Upper lobe of left lung (tissue), 6 donors: ENCODE measurements around the gene RNF214. TPM values are rescaled to one million over a fixed set of nuclear protein-coding genes. Genes with fewer than 3 reads are reported as not detected.
A peak's percentile ranks its signal among the peaks of the same experiment; 100 is the strongest.
"Not testable (repeated sequence)": the region's sequence is repeated elsewhere in the genome, so short reads cannot be mapped to it uniquely, and the experiment has no call there.

Source experiments
- ATAC-seq, 2 donors: fragments of 200-7000 bp; cut with Tn5 transposase; one replicate each; pipeline ENCODE4 v1.9.1; 2022; ENCODE audit warnings: mild to moderate bottlenecking in 2 of 2, moderate library complexity in 2 of 2; ENCODE audit not compliant: low FRiP score in 2 of 2
- DNase-seq, 2 donors: peaks; one replicate each; pipeline ENCODE4 v3.0.0-alpha.2; 2019 to 2020
- H3K27ac ChIP-seq, 4 donors: fragments of 200-600 bp; sonication (generic); one replicate each; pipeline ENCODE4 v1.5.1; 2016 to 2019
- H3K27me3 ChIP-seq, 4 donors: fragments of 200-600 bp; sonication (generic); one replicate each; pipeline ENCODE4 v1.5.1; 2017 to 2019
- H3K36me3 ChIP-seq, 4 donors: fragments of 200-600 bp; sonication (generic); one replicate each; pipeline ENCODE4 v1.5.1; 2016 to 2019
- H3K4me1 ChIP-seq, 4 donors: fragments of 200-600 bp; sonication (generic); one replicate each; pipeline ENCODE4 v1.5.1; 2018 to 2019
- H3K4me3 ChIP-seq, 4 donors: fragments of 200-600 bp; sonication (generic); one replicate each; pipeline ENCODE4 v1.5.1; 2017 to 2019; ENCODE audit warnings: mild to moderate bottlenecking in 2 of 4, moderate library complexity in 1 of 4
- H3K9me3 ChIP-seq, 4 donors: fragments of 200-600 bp; sonication (generic); one replicate each; pipeline ENCODE4 v1.5.1; 2018 to 2019
- EP300 ChIP-seq, 4 donors: sonication (generic); formaldehyde crosslinking; IDR thresholded peaks; one replicate each; pipeline ENCODE4 v1.5.1; 2017; ENCODE audit warnings: antibody characterized with exemption in 4 of 4, control low read depth in 2 of 4
- POLR2A ChIP-seq, 4 donors: fragments of 450-650 bp; IDR thresholded peaks; one replicate each; pipeline ENCODE4 v1.5.1; 2016 to 2017; ENCODE audit warnings: antibody characterized with exemption in 4 of 4, mild to moderate bottlenecking in 2 of 4
- POLR2AphosphoS5 ChIP-seq, 2 donors: sonication (generic); formaldehyde crosslinking; IDR thresholded peaks; one replicate each; pipeline ENCODE4 v1.5.1; 2017; ENCODE audit warnings: antibody characterized with exemption in 2 of 2
- WGBS, 2 donors: methylation state at CpG; one replicate each; pipeline ENCODE4 v1.1.5; 2017 to 2018; 5-methylcytosine and 5-hydroxymethylcytosine counted together
- total RNA-seq, 6 donors: library from RNA; depleted of rRNA in 4 of 6; stranded (reverse); fragments of >200 nt in 4 of 6; gene quantifications; one replicate each; pipeline versions ENCODE4 v1.1.0 to v1.2.1, GENCODE V29; 2016 to 2021
- TF ChIP-seq, protein P1 (sequence below), 6 experiments: fragments of 450-650 bp in 4 of 6; fragments of 200-600 bp in 2 of 6; sonication (generic) in 2 of 6; IDR thresholded peaks; one replicate each; pipeline ENCODE4 v1.5.1; 2016 to 2019; ENCODE audit warnings: antibody characterized with exemption in 6 of 6
- donor health status: DM: no; HTN: no; CAD: no; lungs with moderate emphysema.
- donor health status: DM: no; HTN: yes; CAD: no; lungs with severe emphysema.

RNF214 gene
- 10 to 100 TPM in 4 of 6 donors, 1 to 10 TPM in 2; 9.0 to 24.1 (median 19.8) TPM for total RNA-seq

DNA sequence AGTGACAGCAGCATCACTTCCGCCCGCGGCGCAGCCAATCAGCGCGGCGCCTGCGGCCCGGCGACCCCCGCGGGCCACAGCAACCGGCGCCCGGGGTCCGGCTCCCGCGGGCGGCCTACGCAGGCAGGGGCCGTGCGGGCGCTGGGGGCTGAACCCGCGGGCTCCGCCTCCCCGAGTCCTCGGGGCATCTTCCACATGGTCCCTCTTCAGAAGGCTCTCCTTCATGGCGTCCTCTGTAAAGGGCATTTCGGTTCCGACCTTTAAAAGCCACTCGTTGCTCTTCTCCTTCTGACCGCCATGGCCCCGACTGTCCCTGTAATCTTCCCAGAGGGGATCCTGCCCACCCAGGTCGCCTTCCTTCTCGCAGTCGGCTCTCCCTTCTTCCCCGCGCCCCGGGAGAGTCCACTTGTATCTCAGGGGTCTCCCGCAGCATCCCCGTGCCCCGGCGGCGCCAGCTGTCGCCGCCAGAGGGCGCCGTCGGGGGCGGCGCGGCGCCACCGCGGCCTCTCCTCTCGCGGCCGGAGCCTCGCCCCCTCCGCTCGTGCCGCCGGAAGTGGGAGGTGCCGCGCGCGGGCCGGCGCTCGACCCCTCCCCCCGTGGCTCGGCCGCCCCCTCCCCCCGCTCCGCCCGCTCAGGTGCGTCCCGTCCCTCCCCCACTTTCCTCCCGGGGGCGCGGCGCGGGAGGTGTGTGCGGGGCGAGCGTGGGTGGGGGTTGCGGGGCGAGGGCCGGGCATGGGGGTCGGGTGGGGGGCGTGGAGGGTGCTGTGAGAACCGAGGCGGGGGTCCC is at the start of gene RNF214:
RNF214 (plus strand) TSS at position 580 of the 787 bp plus-strand sequence. CDS start 1,602 bp downstream, outside the sequence.
- 0 to 2% methylated on average over 12 to 21 of the region's 94 CpGs for WGBS, 2 donors
- Histone ChIP-seq H3K36me3 (peaks cover 7 to 28% (median 22%) of the 10 kb centered on the region in 4 donors), H3K27ac (peak within 1 kb of the TSS; percentile 93 to 97 (median 94)), H3K27me3 (no peaks in the 10 kb centered on the region), H3K4me3 (peak within 1 kb of the TSS; percentile 75 to 98 (median 92)), H3K9me3 (no peaks in the 10 kb centered on the region), H3K4me1 (peaks cover 21 to 38% (median 25%) of the 10 kb centered on the region in 4 donors)
- peak; percentile 92 to 96 for ATAC-seq
- TF ChIP-seq, protein P1, sequence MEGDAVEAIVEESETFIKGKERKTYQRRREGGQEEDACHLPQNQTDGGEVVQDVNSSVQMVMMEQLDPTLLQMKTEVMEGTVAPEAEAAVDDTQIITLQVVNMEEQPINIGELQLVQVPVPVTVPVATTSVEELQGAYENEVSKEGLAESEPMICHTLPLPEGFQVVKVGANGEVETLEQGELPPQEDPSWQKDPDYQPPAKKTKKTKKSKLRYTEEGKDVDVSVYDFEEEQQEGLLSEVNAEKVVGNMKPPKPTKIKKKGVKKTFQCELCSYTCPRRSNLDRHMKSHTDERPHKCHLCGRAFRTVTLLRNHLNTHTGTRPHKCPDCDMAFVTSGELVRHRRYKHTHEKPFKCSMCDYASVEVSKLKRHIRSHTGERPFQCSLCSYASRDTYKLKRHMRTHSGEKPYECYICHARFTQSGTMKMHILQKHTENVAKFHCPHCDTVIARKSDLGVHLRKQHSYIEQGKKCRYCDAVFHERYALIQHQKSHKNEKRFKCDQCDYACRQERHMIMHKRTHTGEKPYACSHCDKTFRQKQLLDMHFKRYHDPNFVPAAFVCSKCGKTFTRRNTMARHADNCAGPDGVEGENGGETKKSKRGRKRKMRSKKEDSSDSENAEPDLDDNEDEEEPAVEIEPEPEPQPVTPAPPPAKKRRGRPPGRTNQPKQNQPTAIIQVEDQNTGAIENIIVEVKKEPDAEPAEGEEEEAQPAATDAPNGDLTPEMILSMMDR (IDR thresholded peaks at IDR 0.05): peak; percentile 98 to 99 (median 98)
- TF ChIP-seq POLR2A (IDR thresholded peaks at IDR 0.05) (peak in 3 of 4 donors; percentile 72 to 75 (median 73)), POLR2AphosphoS5 (IDR thresholded peaks at IDR 0.05) (peak in 1 of 2 donors; percentile 3), EP300 (IDR thresholded peaks at IDR 0.05) (no peak)
- peak; percentile 81 to 96 for DNase-seq

DNA sequence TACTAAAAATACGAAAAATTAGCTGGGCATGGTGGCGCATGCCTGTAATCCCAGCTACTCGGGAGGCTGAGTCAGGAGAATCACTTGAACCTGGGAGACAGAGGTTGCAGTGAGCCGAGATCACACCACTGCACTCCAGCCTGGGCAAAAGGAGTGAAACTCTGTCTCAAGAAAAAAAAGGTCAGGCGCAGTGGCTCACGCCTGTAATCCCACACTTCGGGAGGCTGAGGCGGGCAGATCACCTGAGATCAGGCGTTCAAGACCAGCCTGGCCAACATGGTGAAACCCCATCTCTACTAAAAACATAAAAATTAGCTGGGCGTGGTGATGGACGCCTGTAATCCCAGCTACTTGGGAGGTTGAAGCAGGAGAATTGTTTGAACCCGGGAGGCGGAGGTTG is 49.3 kb upstream of the RNF214 start:
- ATAC-seq, H3K4me3 ChIP-seq, H3K27ac ChIP-seq, H3K9me3 ChIP-seq, H3K27me3 ChIP-seq: not testable (repeated sequence)
- Histone ChIP-seq H3K4me1 (peaks cover 12 to 34% (median 29%) of the 10 kb centered on the region in 4 donors), H3K36me3 (peaks cover 0 to 44% (median 27%) of the 10 kb centered on the region in 4 donors)
- WGBS, 2 donors: 88 to 93% methylated on average over 13 of the region's 13 CpGs
- DNase-seq: peak in 1 of 2 donors; percentile 7

DNA sequence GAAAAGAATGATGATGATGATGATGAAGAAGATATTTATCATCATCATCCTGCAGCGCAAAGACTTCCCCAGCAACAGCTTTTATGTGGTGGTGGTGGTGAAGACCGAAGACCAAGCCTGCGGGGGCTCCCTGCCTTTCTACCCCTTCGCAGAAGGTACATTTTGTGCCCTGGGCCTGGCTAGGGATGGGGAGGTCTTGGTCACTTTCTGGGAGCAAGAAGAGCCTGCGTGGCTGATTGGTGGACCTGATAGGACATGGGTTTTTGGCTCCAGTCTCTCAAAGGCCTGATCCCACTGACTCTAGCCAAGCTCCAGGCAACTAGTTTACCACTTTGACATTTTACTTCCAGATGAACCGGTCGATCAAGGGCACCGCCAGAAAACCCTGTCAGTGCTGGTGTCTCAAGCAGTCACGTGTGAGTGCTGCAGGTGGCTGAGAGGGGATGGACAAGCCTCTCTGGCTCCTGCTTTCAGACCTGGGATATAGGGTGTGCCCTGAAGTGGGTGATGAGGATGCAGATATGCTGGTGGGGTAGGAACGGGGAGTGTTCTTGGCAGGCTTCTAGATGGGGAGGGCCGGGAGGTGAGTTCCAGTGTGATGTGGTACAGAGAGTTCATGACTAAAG is 48.6 kb upstream of the RNF214 start:
- Histone ChIP-seq H3K36me3 (peaks cover 0 to 50% (median 34%) of the 10 kb centered on the region in 4 donors), H3K27me3 (no peaks in the 10 kb centered on the region), H3K4me3 (no peak overlapping the region), H3K4me1 (peaks cover 10 to 32% (median 26%) of the 10 kb centered on the region in 4 donors), H3K9me3 (no peaks in the 10 kb centered on the region), H3K27ac (no peak overlapping the region)
- peak in 1 of 2 donors; percentile 39 for ATAC-seq
- DNase-seq: peak in 1 of 2 donors; percentile 71
- 78 to 86% methylated on average over 9 to 11 of the region's 11 CpGs for WGBS, 2 donors
- TF ChIP-seq POLR2AphosphoS5 (IDR thresholded peaks at IDR 0.05): peak in 1 of 2 donors; percentile 13
- TF ChIP-seq POLR2A (IDR thresholded peaks at IDR 0.05): no peak
- TF ChIP-seq, protein P1 (IDR thresholded peaks at IDR 0.05): no peak
- TF ChIP-seq EP300 (IDR thresholded peaks at IDR 0.05): no peak

DNA sequence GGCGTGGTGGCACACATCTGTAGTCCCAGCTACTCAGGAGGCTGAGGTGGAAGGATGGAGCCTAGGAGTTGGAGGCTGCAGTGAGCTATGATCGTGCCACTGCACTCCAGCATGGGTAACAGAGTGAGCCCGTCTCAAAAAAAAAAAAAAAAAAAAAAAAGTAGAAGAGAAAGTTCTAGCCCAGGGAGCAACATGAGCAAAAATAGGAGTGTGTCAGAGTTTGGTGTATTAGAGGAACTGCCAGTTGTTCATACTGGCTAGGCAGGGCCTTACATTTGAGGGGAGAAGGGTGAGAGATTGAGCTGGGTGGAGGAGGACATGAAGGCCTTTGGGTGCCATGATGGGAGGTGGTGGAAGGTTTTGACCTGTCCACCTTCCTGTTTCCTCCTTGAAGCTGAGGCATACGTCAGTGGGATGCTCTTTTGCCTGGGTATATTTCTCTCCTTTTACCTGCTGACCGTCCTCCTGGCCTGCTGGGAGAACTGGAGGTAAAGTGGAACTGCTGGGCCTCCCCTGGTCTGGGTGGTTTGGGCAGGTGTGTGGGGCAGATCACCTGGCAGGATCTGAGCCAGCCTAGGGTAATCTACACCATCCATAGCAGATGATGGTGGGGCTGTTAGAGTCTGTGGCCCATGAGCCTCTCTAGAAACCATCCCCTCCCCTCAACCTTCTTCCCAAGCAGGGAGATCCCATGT is 46.6 kb upstream of the RNF214 start:
- WGBS, 2 donors: 67 to 79% methylated on average over 5 of the region's 5 CpGs
- H3K27ac ChIP-seq: peak overlapping the region in 3 of 4 donors; percentile 32 to 72 (median 58)
- H3K9me3 ChIP-seq: no peaks in the 10 kb centered on the region
- peaks cover 0 to 71% (median 53%) of the 10 kb centered on the region in 4 donors for H3K36me3 ChIP-seq
- TF ChIP-seq, protein P1 (IDR thresholded peaks at IDR 0.05): no peak
- TF ChIP-seq POLR2A (IDR thresholded peaks at IDR 0.05): no peak
- no peak for TF ChIP-seq EP300 (IDR thresholded peaks at IDR 0.05)
- no peak for TF ChIP-seq POLR2AphosphoS5 (IDR thresholded peaks at IDR 0.05)
- H3K4me1 ChIP-seq: peaks cover 2 to 30% (median 12%) of the 10 kb centered on the region in 4 donors
- ATAC-seq (peak in 1 of 2 donors; percentile 27), DNase-seq (peak in 1 of 2 donors; percentile 19)
- H3K4me3 ChIP-seq: peak overlapping the region in 1 of 4 donors; percentile 16
- no peaks in the 10 kb centered on the region for H3K27me3 ChIP-seq

DNA sequence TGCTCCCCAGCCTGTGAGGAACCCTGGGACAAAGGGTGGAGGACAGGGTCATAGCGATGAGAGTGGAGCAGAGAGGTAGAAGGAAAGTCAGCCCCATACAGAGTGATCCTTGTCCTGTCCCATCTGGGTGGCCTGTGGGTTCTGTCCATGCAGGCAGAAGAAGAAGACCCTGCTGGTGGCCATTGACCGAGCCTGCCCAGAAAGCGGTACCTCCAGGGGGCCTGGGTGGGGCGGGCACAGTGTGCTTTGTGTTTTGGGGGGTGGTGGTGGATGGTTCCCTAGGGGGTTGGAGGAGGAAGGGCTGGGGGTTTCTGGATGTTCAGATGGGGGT is 46.1 kb upstream of the RNF214 start:
- 94 to 99% methylated on average over 4 of the region's 4 CpGs for WGBS, 2 donors
- ATAC-seq (no peak), DNase-seq (no peak)
- Histone ChIP-seq H3K9me3 (no peaks in the 10 kb centered on the region), H3K4me1 (peaks cover 0 to 25% (median 8%) of the 10 kb centered on the region in 4 donors), H3K27ac (peak overlapping the region in 3 of 4 donors; percentile 32 to 72 (median 58)), H3K36me3 (peaks cover 0 to 76% (median 54%) of the 10 kb centered on the region in 4 donors), H3K27me3 (no peaks in the 10 kb centered on the region), H3K4me3 (peak overlapping the region in 1 of 4 donors; percentile 16)
- TF ChIP-seq POLR2AphosphoS5 (IDR thresholded peaks at IDR 0.05) (no peak), EP300 (IDR thresholded peaks at IDR 0.05) (no peak), POLR2A (IDR thresholded peaks at IDR 0.05) (no peak)
- TF ChIP-seq, protein P1 (IDR thresholded peaks at IDR 0.05): no peak
